ES-I3 (cell line): ENCODE measurements around the gene MAP4.
"Not testable (repeated sequence)": the region's sequence is repeated elsewhere in the genome, so short reads cannot be mapped to it uniquely, and the experiment has no call there.

Experiments used
- H3K36me3 ChIP-seq: 2 replicates; pipeline ENCODE4 v1.6.1; 2013; ENCODE audit warnings: mild to moderate bottlenecking, low read length, control low read depth, moderate library complexity; ENCODE audit not compliant: insufficient read depth
- H3K4me1 ChIP-seq: 2 replicates; pipeline ENCODE4 v1.6.1; 2013; ENCODE audit warnings: mild to moderate bottlenecking, control low read depth, low read length; ENCODE audit not compliant: insufficient read depth
- H3K9ac ChIP-seq: 2 replicates; pipeline ENCODE4 v1.6.1; 2013; ENCODE audit warnings: low read depth, mild to moderate bottlenecking, low read length, moderate library complexity
- H3K9me3 ChIP-seq: 2 replicates; pipeline ENCODE4 v1.6.1; 2013; ENCODE audit warnings: mild to moderate bottlenecking, low read length, moderate library complexity; ENCODE audit not compliant: control insufficient read depth, insufficient read depth

The MAP4 gene

GRCh38 chr3:48026098-48026497 lies 9.9 kb upstream of the MAP4 start:
- no peak overlapping the region for H3K9ac ChIP-seq
- no peaks in the 10 kb centered on the region for H3K9me3 ChIP-seq
- no peaks in the 10 kb centered on the region for H3K36me3 ChIP-seq
- peaks cover 16% of the 10 kb centered on the region for H3K4me1 ChIP-seq

GRCh38 chr3:48024401-48024800 lies 8.2 kb upstream of the MAP4 start:
- no peaks in the 10 kb centered on the region for H3K36me3 ChIP-seq
- no peak overlapping the region for H3K9ac ChIP-seq
- H3K4me1 ChIP-seq, result peaks cover 16% of the 10 kb centered on the region
- no peaks in the 10 kb centered on the region for H3K9me3 ChIP-seq

GRCh38 chr3:48023377-48023776 lies 7.2 kb upstream of the MAP4 start:
- Histone ChIP-seq H3K9ac (no peak overlapping the region; the same call in 1 of the 2 replicates), H3K36me3 (no peaks in the 10 kb centered on the region), H3K4me1 (peaks cover 16% of the 10 kb centered on the region), H3K9me3 (no peaks in the 10 kb centered on the region)

GRCh38 chr3:48022178-48022577 lies 6.0 kb upstream of the MAP4 start:
- H3K9ac ChIP-seq, result no peak overlapping the region
- H3K9me3 ChIP-seq, result no peaks in the 10 kb centered on the region
- peaks cover 12% of the 10 kb centered on the region for H3K4me1 ChIP-seq
- no peaks in the 10 kb centered on the region for H3K36me3 ChIP-seq

GRCh38 chr3:48018841-48019240 lies 2.6 kb upstream of the MAP4 start:
- no peaks in the 10 kb centered on the region for H3K36me3 ChIP-seq
- no peak overlapping the region for H3K9ac ChIP-seq
- no peaks in the 10 kb centered on the region for H3K9me3 ChIP-seq
- H3K4me1 ChIP-seq, result peaks cover 31% of the 10 kb centered on the region

- Histone ChIP-seq H3K4me1 (peaks cover 26% of the 10 kb centered on the region), H3K9ac (no peak overlapping the region)
These were observed 610 bp downstream of the MAP4 start for GRCh38 chr3:48015431-48016180.

GRCh38 chr3:48014358-48014757 lies 1.9 kb downstream of the MAP4 start:
- peaks cover 26% of the 10 kb centered on the region for H3K4me1 ChIP-seq
- no peaks in the 10 kb centered on the region for H3K9me3 ChIP-seq
- H3K9ac ChIP-seq, result no peak overlapping the region
- H3K36me3 ChIP-seq, result no peaks in the 10 kb centered on the region

More at GRCh38 chr3:48015431-48016180, 610 bp downstream of the MAP4 start:
- no peaks in the 10 kb centered on the region for H3K9me3 ChIP-seq
- H3K36me3 ChIP-seq, result no peaks in the 10 kb centered on the region

- H3K9me3 ChIP-seq, result no peaks in the 10 kb centered on the region
- no peak overlapping the region for H3K9ac ChIP-seq
- peaks cover 26% of the 10 kb centered on the region for H3K4me1 ChIP-seq
- no peaks in the 10 kb centered on the region for H3K36me3 ChIP-seq
These were observed 2.8 kb downstream of the MAP4 start for GRCh38 chr3:48013288-48013980.

GRCh38 chr3:48012659-48013058 lies 3.6 kb downstream of the MAP4 start:
- H3K9ac ChIP-seq, result no peak overlapping the region
- no peaks in the 10 kb centered on the region for H3K9me3 ChIP-seq
- H3K36me3 ChIP-seq, result no peaks in the 10 kb centered on the region; the same call in 1 of the 2 replicates
- H3K4me1 ChIP-seq, result peaks cover 26% of the 10 kb centered on the region

GRCh38 chr3:48008066-48008465 lies 8.2 kb downstream of the MAP4 start:
- H3K9me3 ChIP-seq, H3K9ac ChIP-seq, H3K36me3 ChIP-seq, H3K4me1 ChIP-seq: not testable (repeated sequence)

- H3K4me1 ChIP-seq, H3K9me3 ChIP-seq, H3K36me3 ChIP-seq, H3K9ac ChIP-seq: not testable (repeated sequence)
These were observed 8.9 kb downstream of the MAP4 start for GRCh38 chr3:48007361-48007760.

- H3K4me1 ChIP-seq, H3K9ac ChIP-seq, H3K9me3 ChIP-seq, H3K36me3 ChIP-seq: not testable (repeated sequence)
These were observed 9.4 kb downstream of the MAP4 start for GRCh38 chr3:48006794-48007193.

GRCh38 chr3:48004694-48005093 lies 11.5 kb downstream of the MAP4 start:
- H3K9me3 ChIP-seq, result no peaks in the 10 kb centered on the region
- H3K36me3 ChIP-seq, result no peaks in the 10 kb centered on the region; the same call in 1 of the 2 replicates
- H3K4me1 ChIP-seq, result no peaks in the 10 kb centered on the region
- H3K9ac ChIP-seq, result no peak overlapping the region

GRCh38 chr3:48002787-48003186 lies 13.4 kb downstream of the MAP4 start:
- no peaks in the 10 kb centered on the region for H3K36me3 ChIP-seq
- H3K9me3 ChIP-seq, result no peaks in the 10 kb centered on the region
- H3K4me1 ChIP-seq, result 0 out of 2 replicates have a peak, but pooled peaks cover 4% of the 10 kb centered on the region
- H3K9ac ChIP-seq, result no peak overlapping the region

GRCh38 chr3:48001991-48002390 lies 14.2 kb downstream of the MAP4 start:
- no peaks in the 10 kb centered on the region for H3K9me3 ChIP-seq
- H3K9ac ChIP-seq, result no peak overlapping the region
- H3K4me1 ChIP-seq, result 0 out of 2 replicates have a peak, but pooled peaks cover 4% of the 10 kb centered on the region
- no peaks in the 10 kb centered on the region for H3K36me3 ChIP-seq
